HG03064 (cell line): Measurements from ENCODE around the gene ZBTB4.

Experiments
- ATAC-seq: cut with Tn5 transposase; IDR thresholded peaks from one replicate; pipeline ENCODE4 v1.9.1; 2021; ENCODE audit warnings: low read depth; ENCODE audit not compliant: unreplicated experiment

ZBTB4 gene

GRCh38 chr17:7427549-7427948 lies 51.9 kb downstream of the ZBTB4 start:
- ATAC-seq: no peak

- no peak for ATAC-seq
Observed at GRCh38 chr17:7426896-7427489, 52.4 kb downstream of the ZBTB4 start.

- ATAC-seq: no peak
Observed at GRCh38 chr17:7426203-7426863, 53.1 kb downstream of the ZBTB4 start.

- ATAC-seq: no peak
Observed at GRCh38 chr17:7425756-7426155, 53.7 kb downstream of the ZBTB4 start.

- ATAC-seq: no peak
Observed at GRCh38 chr17:7425316-7425715, 54.1 kb downstream of the ZBTB4 start, which contains the start of gene SPEM2. SPEM2 (plus strand) TSS chr17:7425616; CDS start chr17:7425689, 73 bp downstream.

GRCh38 chr17:7423679-7424078 lies 55.8 kb downstream of the ZBTB4 start:
- ATAC-seq: no peak

- ATAC-seq: no peak
Observed at GRCh38 chr17:7421186-7421585, 58.2 kb downstream of the ZBTB4 start.

- no peak for ATAC-seq
Observed at GRCh38 chr17:7419819-7420610, 59.4 kb downstream of the ZBTB4 start, which contains the start of gene SPEM1. SPEM1 (plus strand) TSS chr17:7420324; CDS start chr17:7420385, 61 bp downstream.

- ATAC-seq: no peak
Observed at GRCh38 chr17:7418472-7419152, 60.8 kb downstream of the ZBTB4 start.

GRCh38 chr17:7417056-7417655 lies 62.3 kb downstream of the ZBTB4 start:
- no peak for ATAC-seq

GRCh38 chr17:7416323-7416722 lies 63.1 kb downstream of the ZBTB4 start:
- no peak for ATAC-seq

- no peak for ATAC-seq
Observed at GRCh38 chr17:7415784-7416183, 63.6 kb downstream of the ZBTB4 start.

- no peak for ATAC-seq
Observed at GRCh38 chr17:7414837-7415236, 64.6 kb downstream of the ZBTB4 start.

- ATAC-seq: no peak
Observed at GRCh38 chr17:7413346-7413985, 66.0 kb downstream of the ZBTB4 start.

GRCh38 chr17:7411427-7411750 lies 68.0 kb downstream of the ZBTB4 start:
- no peak for ATAC-seq

GRCh38 chr17:7410634-7411426 lies 68.6 kb downstream of the ZBTB4 start:
- no peak for ATAC-seq

- no peak for ATAC-seq
Observed at GRCh38 chr17:7409716-7410115, 69.7 kb downstream of the ZBTB4 start.
